RKO (cell line): Measurements from ENCODE around the gene KDF1.
A peak's percentile ranks its signal among the peaks of the same experiment; 100 is the strongest.

ENCODE experiments used
- DNase-seq: peaks from one replicate; pipeline ENCODE4 v3.0.0-alpha.2; 2016; ENCODE audit warnings: low spot score

KDF1 gene

GRCh38 chr1:26959722-26960624 lies at the start of gene KDF1:
Gene KDF1, minus strand, starts transcription at chr1:26960468. Its CDS starts 8,088 bp downstream, at chr1:26952380.
- DNase-seq: no peak

GRCh38 chr1:27009601-27010197 lies 49.4 kb upstream of the KDF1 start:
- DNase-seq: no peak

- no peak for DNase-seq
Measured at GRCh38 chr1:27007909-27008582, 47.8 kb upstream of the KDF1 start.

DNA sequence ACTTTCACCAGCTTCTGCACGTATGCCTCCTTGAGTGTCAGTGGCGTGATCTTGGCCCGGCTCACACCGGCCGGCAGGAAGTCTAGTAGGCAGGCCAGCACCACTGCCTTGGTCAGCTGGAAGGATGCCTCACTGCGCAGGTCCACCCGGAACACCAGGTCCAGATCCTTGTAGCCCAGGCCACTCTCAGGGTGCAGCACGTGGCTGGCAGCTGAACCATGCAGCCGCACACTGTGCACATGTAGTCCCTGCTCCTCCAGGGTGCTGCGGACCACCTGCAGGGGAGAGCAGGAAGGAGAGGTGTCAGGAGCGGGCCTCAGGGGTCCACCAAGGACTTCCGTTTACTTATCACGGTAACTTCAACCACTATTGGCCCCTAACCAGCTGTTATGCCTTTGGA lies 46.4 kb upstream of the KDF1 start:
- DNase-seq: no peak

DNA sequence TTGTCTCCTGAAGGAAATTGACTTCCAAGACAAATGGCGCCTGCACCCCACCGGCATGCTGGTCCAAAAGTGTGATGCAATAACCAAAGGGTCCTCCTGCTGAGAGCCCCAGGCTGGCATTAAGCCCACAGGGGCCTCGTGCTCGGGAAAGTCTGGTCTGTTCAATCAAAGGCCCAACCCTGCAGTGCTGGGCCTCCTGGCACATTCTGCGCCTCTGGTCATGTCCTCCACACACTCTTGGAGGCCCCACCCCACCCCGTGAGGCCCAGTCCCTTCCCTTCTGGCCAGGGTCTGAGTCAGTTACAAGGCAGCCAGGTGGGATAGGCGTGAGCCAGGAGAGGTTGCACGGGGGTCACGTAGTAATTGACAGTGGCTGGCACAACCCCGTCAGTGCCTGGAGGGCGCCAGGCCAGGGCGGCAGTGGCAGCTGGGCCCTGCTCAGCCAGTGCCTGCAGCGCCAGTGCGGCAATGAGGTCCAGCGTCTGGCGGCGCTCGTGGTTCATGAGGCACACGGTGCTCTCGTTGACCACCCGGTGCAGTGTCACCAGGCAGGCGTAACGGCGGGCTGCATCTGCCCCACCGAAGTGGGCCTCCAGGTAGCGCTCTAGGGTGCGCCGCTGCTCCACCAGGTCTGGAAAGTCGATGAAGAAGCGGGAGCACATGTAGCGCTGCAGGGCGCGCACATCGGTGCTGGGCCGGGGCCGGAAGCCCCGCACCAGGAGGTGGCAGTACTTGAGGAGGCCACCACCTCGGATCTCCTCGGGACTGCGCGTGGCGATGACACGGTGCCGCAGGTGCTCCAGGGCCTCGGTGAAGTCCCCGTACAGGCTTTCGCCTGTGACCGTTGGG lies 45.6 kb upstream of the KDF1 start:
- no peak for DNase-seq

- no peak for DNase-seq
Measured at GRCh38 chr1:27005166-27005530, 44.9 kb upstream of the KDF1 start.

GRCh38 chr1:27004471-27005165 lies 44.4 kb upstream of the KDF1 start:
- DNase-seq: no peak

DNA sequence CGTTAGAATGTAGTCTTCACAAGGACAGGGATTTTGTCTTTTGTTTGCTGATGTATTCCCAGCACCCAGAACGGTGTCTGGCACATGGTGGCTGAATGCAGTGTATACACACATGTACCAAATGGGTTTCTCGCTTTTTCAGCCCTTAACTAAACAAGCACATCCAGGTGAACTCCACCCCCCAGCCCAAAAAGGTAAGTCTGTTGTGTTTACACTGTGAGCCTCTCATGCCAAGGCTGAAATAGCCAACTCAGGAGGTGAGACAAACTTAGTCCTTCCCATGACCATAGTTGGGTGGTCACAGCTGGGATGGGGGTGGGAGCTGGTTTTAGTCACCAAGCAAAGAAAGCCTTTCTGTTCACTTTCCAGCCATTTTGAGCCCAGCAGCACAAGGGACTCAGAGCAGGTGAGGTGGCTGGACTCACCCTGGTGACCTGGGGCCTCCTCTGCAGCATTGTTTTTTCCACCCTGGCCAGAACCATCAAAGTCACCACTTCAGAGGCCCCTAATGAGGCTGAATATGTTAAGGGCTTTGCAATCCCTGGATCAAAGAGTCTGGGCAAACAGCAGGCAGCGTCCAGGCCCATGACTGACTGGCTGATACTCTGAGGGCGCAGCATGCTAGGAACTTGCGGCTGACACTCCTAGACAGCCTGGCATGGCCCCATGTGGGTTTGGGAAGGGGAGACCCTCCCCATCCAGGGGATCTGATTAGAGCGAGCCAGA lies 43.6 kb upstream of the KDF1 start:
- no peak for DNase-seq

- no peak for DNase-seq
Measured at GRCh38 chr1:27001570-27002360, 41.5 kb upstream of the KDF1 start.

DNA sequence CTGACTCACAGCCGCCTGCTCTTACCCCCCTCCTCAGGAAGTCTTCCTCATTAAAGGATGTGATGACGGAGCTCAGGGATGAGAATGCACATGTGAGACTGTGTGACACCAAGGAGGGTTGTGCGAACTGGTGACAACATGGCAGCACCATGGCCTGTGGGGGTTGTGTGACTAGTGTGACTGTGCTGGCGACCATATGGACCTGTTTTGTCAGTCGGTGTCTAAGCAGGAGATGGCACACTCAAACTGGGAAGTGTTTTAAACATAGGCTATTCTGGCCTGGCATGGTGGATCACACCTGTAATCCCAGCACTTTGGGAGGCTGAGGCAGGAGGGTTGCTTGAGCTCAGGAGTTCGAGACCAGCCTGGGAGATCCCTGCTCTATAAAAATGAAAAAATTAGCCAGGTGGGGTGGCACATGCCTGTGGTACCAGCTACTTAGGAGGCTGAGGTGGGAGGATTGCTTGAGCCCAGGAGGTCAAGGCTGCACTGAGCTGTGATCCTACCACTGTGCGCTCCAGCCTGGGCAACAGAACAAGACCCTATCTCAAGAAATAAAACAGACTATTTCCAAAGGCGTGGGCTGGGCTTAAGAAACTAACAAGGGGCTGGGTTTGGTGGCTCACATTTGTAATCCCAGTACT lies 40.7 kb upstream of the KDF1 start:
- DNase-seq: no peak

DNA sequence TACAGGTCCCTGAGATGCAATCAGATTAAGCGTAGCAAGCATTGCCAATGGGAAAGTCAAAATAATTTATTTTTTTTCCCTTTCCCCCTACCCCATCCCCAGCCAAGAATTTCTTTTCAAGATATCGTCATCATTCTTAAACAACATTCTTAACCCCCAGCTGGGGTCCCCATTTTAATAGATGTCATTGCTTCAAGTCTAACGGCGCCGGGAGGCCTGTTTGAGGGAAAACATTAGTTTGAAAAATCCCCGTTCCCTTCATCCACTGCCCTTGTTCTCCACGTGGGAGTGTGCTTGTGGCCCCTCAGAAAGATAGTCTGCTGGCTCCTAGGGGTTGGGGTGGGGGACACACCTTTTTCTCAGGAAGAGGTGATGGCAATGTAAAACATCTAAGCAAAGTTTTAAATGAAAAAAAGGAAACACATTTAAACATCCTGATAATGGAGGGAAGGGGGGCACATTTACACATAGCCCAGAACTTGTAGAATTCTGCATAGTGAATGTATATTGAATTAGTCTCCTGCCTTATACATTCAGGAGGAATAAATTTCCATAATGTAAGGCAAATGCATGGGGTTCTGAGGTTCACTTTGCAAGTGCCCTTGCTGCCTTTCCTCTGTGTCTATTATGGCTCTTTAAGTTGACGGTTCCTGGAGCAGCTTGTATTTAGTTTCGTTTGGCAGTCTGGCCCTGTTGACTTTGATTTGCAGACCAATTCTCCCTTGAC lies 40.0 kb upstream of the KDF1 start:
- no peak for DNase-seq

GRCh38 chr1:26999440-26999987 lies 39.2 kb upstream of the KDF1 start:
- DNase-seq: no peak

DNA sequence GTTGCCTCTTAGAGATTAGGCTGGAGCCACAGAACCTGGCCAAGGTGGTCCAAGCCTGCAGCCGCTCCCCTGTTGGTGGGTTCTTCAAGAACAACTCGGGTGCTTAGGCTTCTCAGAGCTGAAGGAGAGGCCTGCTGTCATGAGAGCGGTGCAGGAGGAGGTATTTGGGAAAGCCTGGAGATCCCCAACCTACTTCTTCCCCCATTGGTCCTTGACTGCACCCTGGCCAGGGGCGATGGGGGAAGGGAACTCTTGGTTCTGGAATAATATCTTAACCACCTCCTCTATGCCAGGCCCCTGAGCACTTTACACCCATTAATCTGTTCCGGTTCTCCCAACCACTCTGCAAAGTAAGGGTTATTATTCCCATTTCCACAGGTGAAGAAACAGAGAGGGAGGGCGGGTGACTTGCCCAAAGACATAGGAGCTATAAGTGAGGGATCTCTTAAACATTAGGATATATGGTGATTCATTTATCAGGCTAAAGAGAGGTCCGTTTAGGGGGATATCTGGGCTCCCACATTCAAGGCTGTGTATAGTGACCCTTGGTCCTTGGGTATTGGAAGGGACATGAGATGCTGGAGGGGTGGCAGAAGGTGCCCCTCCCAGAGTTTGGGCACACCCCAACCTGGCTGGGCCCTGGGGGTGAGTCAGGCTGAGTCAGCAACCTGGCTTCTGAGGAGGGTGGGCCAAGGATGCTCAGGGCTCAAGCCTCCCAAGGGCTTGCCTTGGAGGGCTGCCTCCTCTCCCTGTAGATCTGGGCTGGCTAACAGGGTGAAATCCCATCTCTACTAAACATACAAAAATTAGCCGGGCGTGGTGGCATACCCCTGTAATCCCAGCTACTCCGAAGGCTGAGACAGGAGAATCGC lies 38.4 kb upstream of the KDF1 start:
- no peak for DNase-seq

DNA sequence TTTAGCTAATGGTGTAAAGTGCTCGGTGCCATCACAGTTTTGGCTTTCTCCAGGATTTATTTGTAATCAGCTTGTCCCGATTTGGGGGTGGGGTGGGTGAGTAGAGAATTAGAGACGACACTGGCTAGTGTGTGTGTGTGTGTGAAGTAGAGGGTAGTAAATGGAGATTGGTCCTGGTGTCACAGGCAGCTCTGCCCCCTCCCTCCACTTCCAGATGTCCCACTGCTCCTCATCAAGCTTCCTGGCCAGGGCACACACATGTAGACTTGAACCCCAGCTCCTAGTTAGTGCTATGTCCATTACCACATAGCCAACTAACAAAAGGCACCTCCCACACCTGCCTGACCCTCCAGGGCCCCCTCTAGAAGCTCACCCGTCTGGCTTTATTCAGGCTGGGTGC lies 36.4 kb upstream of the KDF1 start:
- no peak for DNase-seq

DNA sequence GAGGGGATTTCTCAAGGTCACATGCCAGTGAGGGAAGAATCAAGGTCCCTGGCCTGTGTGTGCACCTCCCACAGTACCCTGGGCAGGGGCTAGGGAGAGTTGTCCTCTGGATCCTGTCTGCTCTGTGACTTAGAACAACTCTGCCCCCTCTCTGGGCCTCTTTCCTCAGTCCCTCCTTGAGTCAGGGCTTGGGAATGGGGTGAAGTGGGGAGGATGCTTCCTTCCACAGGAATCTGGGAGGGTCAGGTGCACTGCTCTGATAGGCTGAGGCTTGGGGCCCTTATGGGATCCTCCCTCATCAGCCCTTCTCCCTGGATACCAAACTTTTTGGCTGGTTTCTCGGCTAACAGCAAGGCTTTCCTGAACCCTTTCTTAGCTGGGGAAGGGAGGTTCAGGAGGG lies 35.8 kb upstream of the KDF1 start:
- DNase-seq: no peak

- DNase-seq: peak; percentile 54
Measured at GRCh38 chr1:26994787-26995517, 34.7 kb upstream of the KDF1 start.
